ENCODE results near the gene DNAJC1.
"Not testable (repeated sequence)": the region's sequence is repeated elsewhere in the genome, so short reads cannot be mapped to it uniquely, and the experiment has no call there.

DNA sequence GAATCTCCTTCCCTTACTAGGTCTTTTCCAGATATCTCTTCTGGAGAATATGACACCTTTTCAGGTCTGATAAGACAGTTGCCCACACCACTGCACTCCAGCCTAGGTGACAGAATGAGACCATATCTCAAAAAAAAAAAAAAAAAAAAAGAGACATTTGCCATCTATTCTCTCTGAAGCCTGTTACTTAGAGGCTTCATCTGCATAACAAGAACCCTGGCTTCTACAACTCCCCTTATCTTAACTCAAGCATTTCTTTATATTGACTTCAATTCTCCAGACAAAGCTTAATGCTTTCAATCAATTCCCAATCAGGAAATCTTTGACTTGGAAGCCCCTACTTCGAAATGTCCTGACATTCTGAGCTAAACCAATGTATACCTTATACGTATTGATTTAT is 134.4 kb downstream of the DNAJC1 start:
- TF ChIP-seq, protein P1, sequence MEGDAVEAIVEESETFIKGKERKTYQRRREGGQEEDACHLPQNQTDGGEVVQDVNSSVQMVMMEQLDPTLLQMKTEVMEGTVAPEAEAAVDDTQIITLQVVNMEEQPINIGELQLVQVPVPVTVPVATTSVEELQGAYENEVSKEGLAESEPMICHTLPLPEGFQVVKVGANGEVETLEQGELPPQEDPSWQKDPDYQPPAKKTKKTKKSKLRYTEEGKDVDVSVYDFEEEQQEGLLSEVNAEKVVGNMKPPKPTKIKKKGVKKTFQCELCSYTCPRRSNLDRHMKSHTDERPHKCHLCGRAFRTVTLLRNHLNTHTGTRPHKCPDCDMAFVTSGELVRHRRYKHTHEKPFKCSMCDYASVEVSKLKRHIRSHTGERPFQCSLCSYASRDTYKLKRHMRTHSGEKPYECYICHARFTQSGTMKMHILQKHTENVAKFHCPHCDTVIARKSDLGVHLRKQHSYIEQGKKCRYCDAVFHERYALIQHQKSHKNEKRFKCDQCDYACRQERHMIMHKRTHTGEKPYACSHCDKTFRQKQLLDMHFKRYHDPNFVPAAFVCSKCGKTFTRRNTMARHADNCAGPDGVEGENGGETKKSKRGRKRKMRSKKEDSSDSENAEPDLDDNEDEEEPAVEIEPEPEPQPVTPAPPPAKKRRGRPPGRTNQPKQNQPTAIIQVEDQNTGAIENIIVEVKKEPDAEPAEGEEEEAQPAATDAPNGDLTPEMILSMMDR (IDR thresholded peaks at IDR 0.05; ENCODE audit: borderline replicate concordance, extremely low read depth, low read length, poor library complexity, severe bottlenecking) = not testable (repeated sequence)
- TF ChIP-seq EZH2 (IDR thresholded peaks at IDR 0.05; ENCODE audit: borderline replicate concordance, low read depth, low read length, severe bottlenecking) = not testable (repeated sequence)
